Tibial nerve (tissue), 4 donors: ENCODE measurements around the gene B3GALT6. TPM values are rescaled to one million over a fixed set of nuclear protein-coding genes. Genes with fewer than 3 reads are reported as not detected.
A peak's percentile ranks its signal among the peaks of the same experiment; 100 is the strongest.

Source experiments
- DNase-seq, 2 donors: peaks; one replicate each; pipeline ENCODE4 v3.0.0-alpha.2; 2019; ENCODE audit warnings: low spot score in 2 of 2
- H3K27ac ChIP-seq, 4 donors: fragments of 200-600 bp; sonication (generic) in 3 of 4; one replicate each; pipeline ENCODE4 v1.5.1; 2017 to 2019; ENCODE audit warnings: mild to moderate bottlenecking in 1 of 4
- H3K27me3 ChIP-seq, 2 donors: fragments of 200-600 bp; sonication (generic) in 1 of 2; one replicate each; pipeline versions ENCODE4 v1.5.1 to v1.6.0; 2017 to 2019
- H3K36me3 ChIP-seq, 3 donors: fragments of 200-600 bp; sonication (generic); one replicate each; pipeline ENCODE4 v1.5.1; 2018 to 2019
- H3K4me1 ChIP-seq, 4 donors: fragments of 200-600 bp; sonication (generic) in 3 of 4; one replicate each; pipeline ENCODE4 v1.5.1; 2017 to 2019
- H3K4me3 ChIP-seq, 4 donors: fragments of 200-600 bp; sonication (generic) in 3 of 4; one replicate each; pipeline ENCODE4 v1.5.1; 2017 to 2019; ENCODE audit warnings: mild to moderate bottlenecking in 1 of 4, moderate library complexity in 1 of 4
- H3K9me3 ChIP-seq, 4 donors: fragments of 200-600 bp; sonication (generic) in 3 of 4; one replicate each; pipeline ENCODE4 v1.5.1; 2017 to 2019
- EP300 ChIP-seq, 2 donors: sonication (generic); formaldehyde crosslinking; IDR thresholded peaks; one replicate each; pipeline ENCODE4 v1.6.1; 2017; ENCODE audit warnings: antibody characterized with exemption in 2 of 2, mild to moderate bottlenecking in 1 of 2
- POLR2A ChIP-seq, 2 donors: fragments of 450-650 bp; IDR thresholded peaks; one replicate each; pipeline ENCODE4 v1.6.1; 2017; ENCODE audit warnings: antibody characterized with exemption in 2 of 2, mild to moderate bottlenecking in 2 of 2, moderate library complexity in 2 of 2
- WGBS, 2 donors: methylation state at CpG; one replicate each; pipeline ENCODE4 v1.1.5; 2018; 5-methylcytosine and 5-hydroxymethylcytosine counted together
- total RNA-seq, 4 donors: library from RNA; depleted of rRNA; stranded (reverse); fragments of >200 nt; gene quantifications; one replicate each; pipeline ENCODE4 v1.1.0, GENCODE V29; 2016
- TF ChIP-seq, protein P1 (sequence below), 5 experiments: fragments of 200-600 bp in 3 of 5; fragments of 450-650 bp in 2 of 5; sonication (generic) in 3 of 5; IDR thresholded peaks; one replicate each; pipeline ENCODE4 v1.5.1; 2016 to 2019; ENCODE audit warnings: antibody characterized with exemption in 5 of 5, mild to moderate bottlenecking in 3 of 5, moderate library complexity in 2 of 5

B3GALT6 gene
- total RNA-seq, 4 donors from 2014 or later = 13.3 to 24.0 (median 21.4) TPM

DNA sequence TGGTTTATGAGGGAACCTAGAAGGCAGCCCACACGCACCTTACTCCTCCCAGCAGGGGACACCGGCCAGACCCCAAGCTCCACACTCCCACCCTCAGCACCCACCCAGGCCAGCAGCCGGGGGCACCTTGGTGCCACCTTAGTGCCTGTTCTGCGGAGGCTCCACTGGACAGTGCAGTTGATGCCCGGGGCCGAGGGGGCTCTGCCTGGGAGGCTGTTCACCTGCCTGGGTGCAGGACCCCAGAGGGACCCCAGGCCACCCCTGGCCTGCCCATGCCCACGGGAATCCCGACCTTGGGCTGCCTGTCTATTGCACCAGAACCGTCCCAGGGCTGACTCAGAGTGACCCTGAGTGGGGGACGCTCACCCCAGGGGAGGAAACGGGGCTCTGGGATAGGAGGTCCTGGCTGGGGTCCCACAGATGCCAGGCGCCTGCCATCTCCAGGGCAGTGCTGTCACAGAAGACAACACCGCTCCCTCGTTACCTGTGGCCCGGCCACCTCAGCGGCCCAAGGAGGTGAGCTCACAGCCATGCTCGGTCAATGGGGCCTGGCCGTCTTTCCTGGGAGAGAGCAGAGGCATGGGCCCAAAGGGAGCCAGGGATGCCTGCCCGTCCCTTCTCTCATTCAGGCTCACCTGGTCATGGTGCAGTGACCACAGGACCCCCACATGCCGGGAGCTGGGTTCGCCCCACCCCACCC, 48.9 kb downstream of the B3GALT6 start:
- Histone ChIP-seq H3K27me3 (peaks cover 0 to 10% of the 10 kb centered on the region in 2 donors), H3K4me3 (no peak overlapping the region), H3K36me3 (no peaks in the 10 kb centered on the region), H3K9me3 (no peaks in the 10 kb centered on the region), H3K4me1 (no peaks in the 10 kb centered on the region), H3K27ac (peak overlapping the region in 1 of 4 donors; percentile 45)
- 88 to 91% methylated on average over 9 to 12 of the region's 21 CpGs for WGBS, 2 donors
- TF ChIP-seq EP300 (IDR thresholded peaks at IDR 0.05) (no peak), POLR2A (IDR thresholded peaks at IDR 0.05) (no peak)
- TF ChIP-seq, protein P1, sequence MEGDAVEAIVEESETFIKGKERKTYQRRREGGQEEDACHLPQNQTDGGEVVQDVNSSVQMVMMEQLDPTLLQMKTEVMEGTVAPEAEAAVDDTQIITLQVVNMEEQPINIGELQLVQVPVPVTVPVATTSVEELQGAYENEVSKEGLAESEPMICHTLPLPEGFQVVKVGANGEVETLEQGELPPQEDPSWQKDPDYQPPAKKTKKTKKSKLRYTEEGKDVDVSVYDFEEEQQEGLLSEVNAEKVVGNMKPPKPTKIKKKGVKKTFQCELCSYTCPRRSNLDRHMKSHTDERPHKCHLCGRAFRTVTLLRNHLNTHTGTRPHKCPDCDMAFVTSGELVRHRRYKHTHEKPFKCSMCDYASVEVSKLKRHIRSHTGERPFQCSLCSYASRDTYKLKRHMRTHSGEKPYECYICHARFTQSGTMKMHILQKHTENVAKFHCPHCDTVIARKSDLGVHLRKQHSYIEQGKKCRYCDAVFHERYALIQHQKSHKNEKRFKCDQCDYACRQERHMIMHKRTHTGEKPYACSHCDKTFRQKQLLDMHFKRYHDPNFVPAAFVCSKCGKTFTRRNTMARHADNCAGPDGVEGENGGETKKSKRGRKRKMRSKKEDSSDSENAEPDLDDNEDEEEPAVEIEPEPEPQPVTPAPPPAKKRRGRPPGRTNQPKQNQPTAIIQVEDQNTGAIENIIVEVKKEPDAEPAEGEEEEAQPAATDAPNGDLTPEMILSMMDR (IDR thresholded peaks at IDR 0.05) = no peak
- no peak for DNase-seq

DNA sequence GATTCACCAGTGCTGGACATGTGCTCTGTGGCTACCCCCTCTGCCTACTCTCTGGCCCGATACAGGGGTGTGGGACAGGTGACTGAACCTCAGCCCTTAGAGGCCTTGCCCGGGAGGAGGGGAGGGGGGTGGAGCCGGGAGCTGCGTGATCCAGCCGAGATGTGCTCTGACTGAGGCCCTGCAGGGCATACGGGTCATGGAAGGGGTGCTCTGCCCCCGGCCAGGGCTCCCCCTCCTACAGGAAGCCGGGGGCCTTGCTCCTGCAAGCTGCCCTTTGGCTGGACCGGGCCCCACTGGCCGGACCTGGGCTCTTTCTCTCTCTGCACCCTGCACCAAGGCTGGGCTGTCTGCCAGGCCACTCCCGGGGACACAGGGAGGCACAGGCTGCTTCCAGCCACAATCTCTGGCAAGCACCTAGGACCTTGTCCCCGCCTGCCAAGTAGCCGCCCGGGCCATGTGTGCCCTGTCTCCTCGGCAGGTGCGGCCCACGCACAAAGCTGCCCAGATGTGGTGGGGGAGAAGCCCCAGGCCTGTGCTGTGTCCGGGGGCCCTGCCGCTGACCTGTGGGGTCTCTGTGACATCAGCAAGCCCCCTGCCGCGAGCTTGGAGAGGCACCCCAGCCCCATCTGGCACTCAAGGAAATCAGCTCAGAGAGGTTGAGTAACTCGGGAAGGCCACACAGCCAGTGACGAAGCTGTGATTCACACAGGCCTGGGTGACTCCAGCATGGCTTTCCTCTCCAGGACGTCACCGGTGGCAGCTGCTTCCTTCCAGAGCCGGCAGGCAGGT, 49.7 kb downstream of the B3GALT6 start:
- H3K4me3 ChIP-seq = no peak overlapping the region
- H3K9me3 ChIP-seq = no peaks in the 10 kb centered on the region
- WGBS, 2 donors = 42 to 60% methylated on average over 4 to 15 of the region's 26 CpGs
- H3K4me1 ChIP-seq = no peaks in the 10 kb centered on the region
- no peak for DNase-seq
- no peaks in the 10 kb centered on the region for H3K36me3 ChIP-seq
- peaks cover 0 to 18% of the 10 kb centered on the region in 2 donors for H3K27me3 ChIP-seq
- no peak for TF ChIP-seq EP300 (IDR thresholded peaks at IDR 0.05)
- TF ChIP-seq, protein P1 (IDR thresholded peaks at IDR 0.05) = no peak
- no peak for TF ChIP-seq POLR2A (IDR thresholded peaks at IDR 0.05)
- H3K27ac ChIP-seq = peak overlapping the region in 1 of 4 donors; percentile 59

DNA sequence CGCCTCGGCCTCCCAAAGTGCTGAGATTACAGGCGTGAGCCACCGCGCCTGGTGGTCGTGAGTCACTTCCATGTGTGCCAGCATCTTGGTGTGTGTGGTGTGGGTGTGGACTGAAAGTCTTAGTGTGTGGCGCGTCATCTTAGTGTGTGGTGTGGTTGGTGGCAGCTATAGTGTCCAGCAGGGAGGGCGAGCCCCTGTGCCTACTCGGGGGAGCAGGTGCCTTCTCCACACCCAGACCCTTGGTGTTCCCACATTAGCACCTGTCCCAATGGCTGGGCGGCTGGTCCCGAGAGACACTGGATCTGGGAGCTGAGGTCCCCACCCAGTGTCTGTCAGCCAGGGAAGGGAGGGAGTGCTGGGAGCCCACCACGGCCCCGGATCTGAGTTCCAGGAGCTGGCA, 51.0 kb downstream of the B3GALT6 start:
- Histone ChIP-seq H3K36me3 (no peaks in the 10 kb centered on the region), H3K4me1 (no peaks in the 10 kb centered on the region), H3K27me3 (peaks cover 0 to 23% of the 10 kb centered on the region in 2 donors), H3K4me3 (no peak overlapping the region), H3K9me3 (no peaks in the 10 kb centered on the region), H3K27ac (no peak overlapping the region)
- 90 to 91% methylated on average over 14 of the region's 14 CpGs for WGBS, 2 donors
- TF ChIP-seq, protein P1 (IDR thresholded peaks at IDR 0.05) = no peak
- no peak for TF ChIP-seq POLR2A (IDR thresholded peaks at IDR 0.05)
- TF ChIP-seq EP300 (IDR thresholded peaks at IDR 0.05) = no peak
- DNase-seq = no peak

DNA sequence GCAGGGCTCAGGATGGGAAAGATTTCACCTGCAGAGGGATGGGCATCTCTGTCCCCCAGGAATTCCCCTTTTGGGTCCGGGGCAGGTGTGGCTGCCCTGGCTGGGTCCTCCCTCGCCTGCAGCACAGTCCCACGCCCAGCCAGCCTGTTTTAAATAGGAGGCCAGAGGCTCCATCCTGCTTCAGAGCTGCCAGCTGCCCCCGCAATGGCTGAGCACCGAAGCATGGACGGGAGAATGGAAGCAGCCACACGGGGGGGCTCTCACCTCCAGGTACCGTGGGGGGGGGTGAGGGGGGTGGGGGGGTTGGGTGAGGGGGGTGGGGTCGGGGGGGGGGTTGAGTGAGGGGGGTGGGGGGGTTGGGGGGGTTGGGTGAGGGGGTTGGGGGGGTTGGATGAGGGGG, 51.8 kb downstream of the B3GALT6 start:
- H3K27me3 ChIP-seq = peaks cover 0 to 23% of the 10 kb centered on the region in 2 donors
- no peak overlapping the region for H3K27ac ChIP-seq
- H3K36me3 ChIP-seq = no peaks in the 10 kb centered on the region
- H3K4me3 ChIP-seq = no peak overlapping the region
- no peak for DNase-seq
- TF ChIP-seq EP300 (IDR thresholded peaks at IDR 0.05) (no peak), POLR2A (IDR thresholded peaks at IDR 0.05) (no peak)
- TF ChIP-seq, protein P1 (IDR thresholded peaks at IDR 0.05) = no peak
- no peaks in the 10 kb centered on the region for H3K4me1 ChIP-seq
- WGBS, 2 donors = 53% methylated on average over 3 of the region's 9 CpGs; no CpG with 5 or more reads in 1 of the 2 donors
- H3K9me3 ChIP-seq = no peaks in the 10 kb centered on the region

Other genes starting within 250 kb of the B3GALT6 start
- gene HES4, start 232.1 kb upstream of the B3GALT6 start, total RNA-seq = 10 to 100 TPM; 26.9 to 70.8 (median 58.7) TPM
- gene ISG15, start 218.7 kb upstream of the B3GALT6 start, total RNA-seq = 10 to 100 TPM; 29.1 to 65.4 (median 48.7) TPM
- 10 to 100 TPM; 10.9 to 35.7 (median 20.6) TPM for gene AGRN, start 212.1 kb upstream of the B3GALT6 start, total RNA-seq
- not detected for gene RNF223, start 157.9 kb upstream of the B3GALT6 start, total RNA-seq
- gene C1orf159, start 116.1 kb upstream of the B3GALT6 start, total RNA-seq = 10 to 100 TPM; 18.4 to 29.4 (median 23.1) TPM
- not detected for gene TTLL10, start 58.4 kb upstream of the B3GALT6 start, total RNA-seq
- under 1 TPM in 1 of 4 donors, not detected in 3; 0.44 TPM for gene TNFRSF18, start 25.6 kb upstream of the B3GALT6 start, total RNA-seq
- gene TNFRSF4, start 18.1 kb upstream of the B3GALT6 start, total RNA-seq = 1 to 10 TPM in 2 of 4 donors, under 1 TPM in 2; 0.39 to 3.7 (median 0.97) TPM
- gene SDF4, start 236 bp upstream of the B3GALT6 start, total RNA-seq = 100 to 1,000 TPM in 3 of 4 donors, 10 to 100 TPM in 1; 93.3 to 170 (median 110) TPM
- 1 to 10 TPM in 3 of 4 donors, under 1 TPM in 1; 0.84 to 3.0 (median 1.8) TPM for gene C1QTNF12, start 14.5 kb downstream of the B3GALT6 start, total RNA-seq
- gene UBE2J2, start 41.6 kb downstream of the B3GALT6 start, total RNA-seq = 10 to 100 TPM; 42.2 to 61.0 (median 53.5) TPM
- 10 to 100 TPM in 2 of 4 donors, 1 to 10 TPM in 2; 5.4 to 14.9 (median 9.8) TPM for gene SCNN1D, start 48.2 kb downstream of the B3GALT6 start, total RNA-seq
- gene ACAP3, start 75.7 kb downstream of the B3GALT6 start, total RNA-seq = 100 to 1,000 TPM in 1 of 4 donors, 10 to 100 TPM in 3; 34.3 to 125 (median 69.6) TPM
- 10 to 100 TPM; 17.5 to 22.2 (median 19.7) TPM for gene PUSL1, start 76.4 kb downstream of the B3GALT6 start, total RNA-seq
- 100 to 1,000 TPM; 118 to 241 (median 157) TPM for gene INTS11, start 92.4 kb downstream of the B3GALT6 start, total RNA-seq
- 10 to 100 TPM; 12.0 to 24.9 (median 18.8) TPM for gene CPTP, start 92.6 kb downstream of the B3GALT6 start, total RNA-seq
- 1 to 10 TPM in 1 of 4 donors, under 1 TPM in 3; 0.21 to 1.2 (median 0.63) TPM for gene TAS1R3, start 99.0 kb downstream of the B3GALT6 start, total RNA-seq
- gene DVL1, start 117.2 kb downstream of the B3GALT6 start, total RNA-seq = 100 to 1,000 TPM; 130 to 191 (median 144) TPM
- gene MXRA8, start 126.3 kb downstream of the B3GALT6 start, total RNA-seq = 100 to 1,000 TPM; 351 to 659 (median 448) TPM
- gene AURKAIP1, start 143.0 kb downstream of the B3GALT6 start, total RNA-seq = 100 to 1,000 TPM in 3 of 4 donors, 10 to 100 TPM in 1; 63.9 to 128 (median 105) TPM
- gene CCNL2, start 167.1 kb downstream of the B3GALT6 start, total RNA-seq = 100 to 1,000 TPM; 311 to 362 (median 339) TPM
- gene MRPL20, start 175.1 kb downstream of the B3GALT6 start, total RNA-seq = 100 to 1,000 TPM in 3 of 4 donors, 10 to 100 TPM in 1; 84.9 to 165 (median 139) TPM
- gene ANKRD65, start 189.0 kb downstream of the B3GALT6 start, total RNA-seq = 10 to 100 TPM; 13.8 to 32.6 (median 19.4) TPM
- gene VWA1, start 203.5 kb downstream of the B3GALT6 start, total RNA-seq = 100 to 1,000 TPM; 142 to 261 (median 161) TPM
- 1 to 10 TPM in 3 of 4 donors, under 1 TPM in 1; 0.42 to 9.9 (median 3.2) TPM for gene ATAD3C, start 217.5 kb downstream of the B3GALT6 start, total RNA-seq
- 10 to 100 TPM; 18.4 to 48.9 (median 22.5) TPM for gene ATAD3B, start 239.5 kb downstream of the B3GALT6 start, total RNA-seq